ENCODE data around the gene LRRC45.

LRRC45 gene

GRCh38 chr17:82033359-82034085, 10.4 kb downstream of the LRRC45 start:
- TF ChIP-seq POU6F1 (CRISPR knock-in tag; IDR thresholded peaks at IDR 0.05; ENCODE audit: borderline replicate concordance, low read depth) (no peak), PATZ1 (CRISPR knock-in tag; IDR thresholded peaks at IDR 0.05; ENCODE audit: borderline replicate concordance) (no peak), ISL1 (CRISPR knock-in tag; IDR thresholded peaks at IDR 0.05) (no peak), TOX (CRISPR knock-in tag; IDR thresholded peaks at IDR 0.05; ENCODE audit: borderline replicate concordance) (no peak), RARB (CRISPR knock-in tag; IDR thresholded peaks at IDR 0.05) (no peak), ZC3H10 (CRISPR knock-in tag; IDR thresholded peaks at IDR 0.05) (no peak), GLIS3 (CRISPR knock-in tag; IDR thresholded peaks at IDR 0.05) (no peak), TSHZ2 (CRISPR knock-in tag; IDR thresholded peaks at IDR 0.05) (no peak), ZFP30 (CRISPR knock-in tag; IDR thresholded peaks at IDR 0.05) (no peak), BACH2 (CRISPR knock-in tag; IDR thresholded peaks at IDR 0.05; ENCODE audit: borderline replicate concordance) (no peak), TCF4 (CRISPR knock-in tag; IDR thresholded peaks at IDR 0.05; ENCODE audit: borderline replicate concordance) (no peak), ZNF8 (CRISPR knock-in tag; IDR thresholded peaks at IDR 0.05) (no peak), ZFP3 (CRISPR knock-in tag; IDR thresholded peaks at IDR 0.05) (no peak), OSR1 (CRISPR knock-in tag; IDR thresholded peaks at IDR 0.05) (no peak), CSDC2 (CRISPR knock-in tag; IDR thresholded peaks at IDR 0.05) (no peak)

GRCh38 chr17:82034371-82035011, 11.4 kb downstream of the LRRC45 start:
- no peak for ATAC-seq
- TF ChIP-seq POU6F1 (CRISPR knock-in tag; IDR thresholded peaks at IDR 0.05; ENCODE audit: borderline replicate concordance, low read depth) (no peak), TOX (CRISPR knock-in tag; IDR thresholded peaks at IDR 0.05; ENCODE audit: borderline replicate concordance) (no peak), ARNTL (CRISPR knock-in tag; IDR thresholded peaks at IDR 0.05; ENCODE audit: borderline replicate concordance, low read depth) (no peak), TSHZ2 (CRISPR knock-in tag; IDR thresholded peaks at IDR 0.05) (no peak), ZFP30 (CRISPR knock-in tag; IDR thresholded peaks at IDR 0.05) (no peak), BACH2 (CRISPR knock-in tag; IDR thresholded peaks at IDR 0.05; ENCODE audit: borderline replicate concordance) (no peak), TCF4 (CRISPR knock-in tag; IDR thresholded peaks at IDR 0.05; ENCODE audit: borderline replicate concordance) (no peak), ZC3H10 (CRISPR knock-in tag; IDR thresholded peaks at IDR 0.05) (no peak), CREB5 (CRISPR knock-in tag; IDR thresholded peaks at IDR 0.05; ENCODE audit: low read depth) (no peak), CSDC2 (CRISPR knock-in tag; IDR thresholded peaks at IDR 0.05) (no peak)

More at GRCh38 chr17:82033359-82034085, 10.4 kb downstream of the LRRC45 start:
- no peak for ATAC-seq
